ENCODE results near the gene REM1. TPM values are rescaled to one million over a fixed set of nuclear protein-coding genes. Genes with fewer than 3 reads are reported as not detected.
A peak's percentile ranks its signal among the peaks of the same experiment; 100 is the strongest.

The REM1 gene
- total and polyA plus RNA-seq, 2 experiments from 2014 or later = 0.28 TPM; not detected in 1

DNA sequence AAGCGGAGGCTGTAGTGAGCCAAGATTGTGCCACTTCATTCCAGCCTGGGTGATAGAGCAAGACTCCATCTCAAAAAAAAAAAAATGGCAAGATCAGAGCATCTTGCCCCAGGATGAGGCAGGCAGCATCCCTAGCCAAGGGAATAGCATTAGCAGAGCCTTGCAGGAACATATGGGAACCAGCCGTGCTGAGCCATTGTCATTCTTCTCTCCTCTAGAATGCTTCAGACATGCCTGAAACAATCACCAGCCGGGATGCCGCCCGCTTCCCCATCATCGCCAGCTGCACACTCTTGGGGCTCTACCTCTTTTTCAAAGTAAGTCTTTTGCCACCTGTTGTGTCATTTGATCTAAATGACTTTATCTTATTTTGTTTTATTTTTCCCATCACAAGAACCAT is 52.2 kb downstream of the REM1 start:
- Histone ChIP-seq H4K20me1 (replicated peaks; ENCODE audit: insufficient read depth) (peaks cover 78% of the 10 kb centered on the region), H2AFZ (no peak overlapping the region), H3K36me3 (ENCODE audit: insufficient read depth) (peaks cover 72% of the 10 kb centered on the region), H3K79me2 (replicated peaks; ENCODE audit: insufficient read depth) (peaks cover 75% of the 10 kb centered on the region), H3F3A (replicated peaks; ENCODE audit: low read depth) (peaks cover 47% of the 10 kb centered on the region), H3K27me3 (ENCODE audit: insufficient read depth) (no peaks in the 10 kb centered on the region), H3K9me2 (ENCODE audit: insufficient read depth) (no peaks in the 10 kb centered on the region), H3K4me3 (no peak overlapping the region), H3K27ac (ENCODE audit: low read depth) (peak overlapping the region; percentile 66; the same call in 1 of the 2 replicates), H3K4me2 (no peak overlapping the region), H3K4me1 (ENCODE audit: insufficient read depth) (no peaks in the 10 kb centered on the region)
- peaks cover 67% of the 10 kb centered on the region for H3K36me3 Mint-ChIP-seq (ENCODE audit: low read depth)
- H3K4me1 Mint-ChIP-seq = no peaks in the 10 kb centered on the region
- peaks cover 4% of the 10 kb centered on the region for H3K27me3 Mint-ChIP-seq (ENCODE audit: insufficient read depth, low read depth, poor library complexity)
- peak; percentile 37 for DNase-seq (ENCODE audit: low spot score)
- no peak overlapping the region for H3K4me3 Mint-ChIP-seq
- no peak overlapping the region for H3K27ac Mint-ChIP-seq
- TF ChIP-seq CREB1 (CRISPR knock-in tag; IDR thresholded peaks at IDR 0.05; ENCODE audit: low read depth) (no peak), NANOG (IDR thresholded peaks at IDR 0.05; ENCODE audit: borderline replicate concordance) (no peak), EZH2 (IDR thresholded peaks at IDR 0.05; ENCODE audit: low read depth, unreplicated experiment) (no peak)
- H3K9me3 Mint-ChIP-seq = no peaks in the 10 kb centered on the region
- peak; percentile 59 for ATAC-seq

Other genes with a start within 250 kb of the REM1 start
- gene DEFB115, start 217.6 kb upstream of the REM1 start, total RNA-seq (2014; rRNA removed; shearing (Covaris generic)) = not detected in 2 replicates
- gene DEFB115, start 217.6 kb upstream of the REM1 start, polyA plus RNA-seq (2016; fragmentation: Nextera tagmentation; extraction: Ambion mirVana) = 1.1 and 1.6 TPM in 2 replicates
- gene DEFB116, start 166.7 kb upstream of the REM1 start, total RNA-seq (2014; rRNA removed; shearing (Covaris generic)) = not detected in 2 replicates
- not detected in 2 replicates for gene DEFB116, start 166.7 kb upstream of the REM1 start, polyA plus RNA-seq (2016; fragmentation: Nextera tagmentation; extraction: Ambion mirVana)
- gene DEFB118, start 106.7 kb upstream of the REM1 start, total RNA-seq (2014; rRNA removed; shearing (Covaris generic)) = not detected in 2 replicates
- gene DEFB118, start 106.7 kb upstream of the REM1 start, polyA plus RNA-seq (2016; fragmentation: Nextera tagmentation; extraction: Ambion mirVana) = not detected in 2 replicates
- gene DEFB119, start 84.7 kb upstream of the REM1 start, total RNA-seq (2014; rRNA removed; shearing (Covaris generic)) = not detected in 2 replicates
- not detected in 2 replicates for gene DEFB119, start 84.7 kb upstream of the REM1 start, polyA plus RNA-seq (2016; fragmentation: Nextera tagmentation; extraction: Ambion mirVana)
- gene DEFB121, start 69.1 kb upstream of the REM1 start, total RNA-seq (2014; rRNA removed; shearing (Covaris generic)) = not detected in 2 replicates
- gene DEFB121, start 69.1 kb upstream of the REM1 start, polyA plus RNA-seq (2016; fragmentation: Nextera tagmentation; extraction: Ambion mirVana) = not detected in 2 replicates
- not detected in 2 replicates for gene DEFB123, start 34.7 kb upstream of the REM1 start, total RNA-seq (2014; rRNA removed; shearing (Covaris generic))
- gene DEFB123, start 34.7 kb upstream of the REM1 start, polyA plus RNA-seq (2016; fragmentation: Nextera tagmentation; extraction: Ambion mirVana) = not detected in 2 replicates
- gene DEFB124, start 161 bp upstream of the REM1 start, total RNA-seq (2014; rRNA removed; shearing (Covaris generic)) = 0.52 TPM in 1 of 2 replicates, not detected in the other
- gene DEFB124, start 161 bp upstream of the REM1 start, polyA plus RNA-seq (2016; fragmentation: Nextera tagmentation; extraction: Ambion mirVana) = not detected in 2 replicates
- gene HM13, start 39.2 kb downstream of the REM1 start, total RNA-seq (2014; rRNA removed; shearing (Covaris generic)) = 103 and 126 TPM in 2 replicates
- gene HM13, start 39.2 kb downstream of the REM1 start, polyA plus RNA-seq (2016; fragmentation: Nextera tagmentation; extraction: Ambion mirVana) = 147 and 150 TPM in 2 replicates
- gene ID1, start 130.0 kb downstream of the REM1 start, total RNA-seq (2014; rRNA removed; shearing (Covaris generic)) = 452 and 479 TPM in 2 replicates
- 221 and 224 TPM in 2 replicates for gene ID1, start 130.0 kb downstream of the REM1 start, polyA plus RNA-seq (2016; fragmentation: Nextera tagmentation; extraction: Ambion mirVana)
- gene COX4I2, start 162.6 kb downstream of the REM1 start, total RNA-seq (2014; rRNA removed; shearing (Covaris generic)) = not detected in 2 replicates
- gene COX4I2, start 162.6 kb downstream of the REM1 start, polyA plus RNA-seq (2016; fragmentation: Nextera tagmentation; extraction: Ambion mirVana) = 0.63 and 1.1 TPM in 2 replicates
- gene BCL2L1, start 247.6 kb downstream of the REM1 start, total RNA-seq (2014; rRNA removed; shearing (Covaris generic)) = 108 and 110 TPM in 2 replicates
- 39.9 and 42.4 TPM in 2 replicates for gene BCL2L1, start 247.6 kb downstream of the REM1 start, polyA plus RNA-seq (2016; fragmentation: Nextera tagmentation; extraction: Ambion mirVana)

Data from GM23338 (cell line).